Measurements from ENCODE around the gene ARSG.
"Not testable (repeated sequence)": the region's sequence is repeated elsewhere in the genome, so short reads cannot be mapped to it uniquely, and the experiment has no call there.

ARSG gene

DNA sequence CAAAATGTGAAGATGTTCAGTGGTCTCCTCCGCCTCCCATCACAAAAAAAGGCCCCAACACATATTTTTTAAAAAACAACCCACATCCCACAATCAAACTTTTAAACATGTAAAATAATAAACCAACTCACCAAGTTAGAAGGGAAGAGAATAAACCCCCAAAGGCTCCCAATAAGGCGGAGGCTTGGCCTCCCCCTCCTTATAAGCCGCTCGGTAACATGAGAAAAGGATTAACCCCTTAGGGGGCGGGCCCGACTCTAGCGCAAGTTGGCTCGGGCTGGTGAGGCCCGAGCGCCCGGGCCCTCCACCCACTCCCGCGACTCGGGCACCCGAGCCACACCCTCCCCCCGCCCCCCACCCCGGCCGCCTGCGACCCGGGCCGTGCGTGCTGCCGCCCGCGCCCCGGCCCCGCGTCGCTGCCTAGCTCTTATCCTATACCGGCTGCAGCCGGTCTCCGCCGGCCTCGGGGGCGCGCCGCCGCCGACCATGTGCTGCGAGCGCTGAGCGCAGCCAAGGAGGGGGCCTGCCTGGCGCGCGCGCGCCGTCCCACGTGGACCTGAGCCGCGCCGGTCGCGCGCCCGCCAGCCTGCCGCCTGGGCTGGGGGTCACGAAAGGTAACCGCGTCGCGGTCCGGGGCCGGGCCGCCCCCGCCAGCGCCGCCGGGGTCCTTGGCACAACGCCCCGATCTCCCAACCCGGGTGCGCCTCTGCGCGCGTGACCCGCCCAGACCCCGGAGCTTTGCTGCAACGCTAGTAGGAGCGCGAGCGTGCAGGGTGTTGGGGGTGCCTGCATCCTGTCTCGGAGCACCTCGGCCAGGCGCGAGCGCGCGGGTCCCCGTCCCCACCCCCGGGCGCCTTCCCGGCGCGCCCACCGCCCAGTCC is at the start of gene ARSG, which contains the start of gene SLC16A6:
ARSG (plus strand) TSS at position 541 of the 881 bp plus-strand sequence. CDS start 15,999 bp downstream, outside the sequence.
SLC16A6 (minus strand) TSS at position 173 of the 881 bp plus-strand sequence. CDS start 12,807 bp downstream, outside the sequence.
- peak; percentile 88 for DNase-seq (ENCODE audit: low spot score)

DNA sequence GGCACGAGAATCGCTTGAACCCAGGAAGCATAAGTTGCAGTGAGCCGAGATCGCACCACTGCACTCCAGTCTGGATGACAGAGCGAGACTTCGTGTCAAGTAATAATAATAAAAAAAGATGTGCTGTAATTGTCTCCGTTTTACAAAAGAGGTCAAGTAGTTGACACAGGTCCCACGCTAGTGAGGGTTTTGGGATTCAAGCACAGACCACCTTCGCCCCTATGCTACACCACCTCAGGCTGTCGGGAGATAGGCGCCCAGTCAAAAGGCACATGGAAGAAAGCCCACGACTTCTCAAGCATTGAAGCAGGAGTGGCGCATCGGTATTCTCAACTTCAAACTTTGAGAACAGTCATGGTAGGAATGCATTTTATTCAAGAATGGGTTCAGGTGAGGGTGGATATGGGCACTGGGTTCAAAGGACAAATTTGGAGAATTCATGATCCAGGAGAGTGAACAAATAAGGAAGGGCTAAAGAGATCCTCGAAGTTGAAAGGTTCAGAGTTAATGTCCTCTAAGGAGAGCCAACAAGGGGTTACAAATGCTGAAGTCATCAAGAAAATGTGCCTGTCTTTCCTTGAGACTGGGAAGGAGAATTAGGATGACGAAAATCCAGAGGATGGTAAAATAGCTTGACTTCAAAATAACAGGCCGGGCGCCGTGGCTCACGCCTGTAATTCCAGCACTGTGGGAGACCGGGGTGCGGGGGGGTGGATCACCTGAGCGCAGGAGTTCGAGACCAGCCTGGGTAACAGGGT is 44.8 kb upstream of the ARSG start:
- DNase-seq (ENCODE audit: low spot score) = no peak

DNA sequence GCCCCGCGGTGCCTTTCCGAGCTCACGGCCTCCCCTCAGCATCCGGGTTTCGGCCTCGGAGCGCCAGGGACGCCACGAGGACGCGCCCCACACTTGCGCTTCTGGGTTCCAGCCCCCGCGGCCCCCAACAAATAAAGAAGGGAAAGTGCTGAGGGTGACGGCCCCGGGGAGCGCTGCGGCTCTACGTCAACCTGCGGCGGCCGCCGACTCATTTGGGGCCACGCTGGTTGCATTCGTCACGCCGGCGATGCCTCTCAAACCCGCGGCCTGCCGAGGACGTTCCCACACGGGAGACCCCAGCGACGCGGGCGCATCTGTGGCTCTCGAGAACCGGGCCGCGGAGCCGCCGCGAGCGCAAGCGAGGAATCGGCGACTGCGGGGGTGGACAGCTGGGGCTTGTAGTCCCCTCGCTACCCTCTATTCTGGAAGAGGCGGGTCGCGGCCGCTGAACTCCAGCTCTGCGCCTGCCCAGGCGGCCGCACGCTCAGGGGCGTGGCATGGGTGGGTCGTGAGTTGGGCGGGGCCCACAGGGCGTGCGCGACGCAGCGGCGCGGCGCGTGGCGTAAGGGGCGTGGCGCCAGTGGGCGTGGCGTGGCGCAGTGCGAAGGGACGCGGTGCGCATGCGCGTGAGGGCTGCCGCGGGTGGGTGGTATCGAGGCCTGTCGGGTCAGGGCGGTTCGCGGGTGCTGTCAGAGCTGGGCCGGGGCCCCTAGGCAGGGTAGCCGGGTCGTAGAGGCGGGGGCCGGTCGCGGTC is 43.7 kb upstream of the ARSG start, which contains the start of gene AMZ2:
AMZ2 (plus strand) TSS at position 599 of the 754 bp plus-strand sequence. CDS start 2,145 bp downstream, outside the sequence.
- peak; percentile 92 for DNase-seq (ENCODE audit: low spot score)

GRCh38 chr17:68248199-68248825 is 43.0 kb upstream of the ARSG start:
- peak; percentile 25 for DNase-seq (ENCODE audit: low spot score)

DNA sequence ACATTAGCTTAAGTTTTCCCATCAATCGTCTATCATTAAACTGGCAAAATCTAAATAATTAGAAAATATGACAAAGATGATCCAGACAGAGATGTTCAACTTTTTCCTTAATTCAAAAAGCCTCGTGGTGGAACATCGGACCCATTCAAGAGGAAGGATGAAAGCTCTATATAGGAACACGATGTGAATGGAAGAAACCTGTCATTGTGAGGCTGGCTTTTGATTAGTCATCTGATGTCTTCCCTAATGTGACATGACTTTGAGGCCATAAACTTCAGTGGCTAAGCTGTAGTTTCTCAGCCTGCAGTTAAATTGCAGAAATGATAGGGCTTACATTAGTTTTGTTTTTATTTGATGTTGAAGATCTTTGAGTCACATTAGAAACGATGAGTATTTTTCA is 42.4 kb upstream of the ARSG start:
- DNase-seq (ENCODE audit: low spot score) = no peak

DNA sequence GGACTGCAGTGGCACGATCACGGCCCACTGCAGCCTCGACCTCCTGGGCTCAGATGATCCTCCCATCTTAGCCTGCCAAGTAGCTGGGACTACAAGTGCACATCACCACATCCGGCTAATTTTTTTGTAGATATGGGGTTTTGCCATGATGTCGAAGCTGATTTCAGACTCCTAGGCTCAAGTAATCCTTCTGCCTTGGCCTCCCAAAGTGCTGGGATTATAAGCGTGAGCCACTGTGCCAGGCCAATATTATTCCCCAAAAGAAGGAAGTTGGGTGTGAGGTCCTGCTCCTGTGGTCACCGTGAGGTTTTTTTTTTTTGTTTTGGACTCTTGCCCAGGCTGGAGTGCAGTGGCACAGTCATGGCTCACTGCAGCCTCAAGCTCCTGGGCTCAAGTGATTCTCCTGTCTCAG is 41.9 kb upstream of the ARSG start:
- no peak for DNase-seq (ENCODE audit: low spot score)

DNA sequence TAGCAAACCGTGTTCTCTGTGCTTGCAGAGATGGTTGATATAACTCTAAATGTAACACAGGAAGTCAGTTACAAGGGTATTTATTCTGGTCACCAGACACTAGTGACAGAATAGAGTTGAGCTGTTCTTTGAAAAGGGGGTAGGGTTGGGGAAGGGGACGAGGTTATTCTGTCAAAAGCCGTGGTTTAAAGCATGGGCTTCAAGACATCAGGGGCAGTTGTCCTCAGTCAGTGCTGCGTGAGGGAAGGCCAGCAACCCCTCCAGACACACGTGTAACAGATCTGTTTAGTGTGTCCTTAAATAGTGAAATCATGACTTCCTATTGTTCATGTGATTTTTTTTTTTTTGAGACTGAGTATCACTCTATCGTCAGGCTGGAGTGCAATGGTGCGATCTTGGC is 37.9 kb upstream of the ARSG start:
- not testable (repeated sequence) for DNase-seq (ENCODE audit: low spot score)

GRCh38 chr17:68255151-68255550 is 36.1 kb upstream of the ARSG start:
- no peak for DNase-seq (ENCODE audit: low spot score)

DNA sequence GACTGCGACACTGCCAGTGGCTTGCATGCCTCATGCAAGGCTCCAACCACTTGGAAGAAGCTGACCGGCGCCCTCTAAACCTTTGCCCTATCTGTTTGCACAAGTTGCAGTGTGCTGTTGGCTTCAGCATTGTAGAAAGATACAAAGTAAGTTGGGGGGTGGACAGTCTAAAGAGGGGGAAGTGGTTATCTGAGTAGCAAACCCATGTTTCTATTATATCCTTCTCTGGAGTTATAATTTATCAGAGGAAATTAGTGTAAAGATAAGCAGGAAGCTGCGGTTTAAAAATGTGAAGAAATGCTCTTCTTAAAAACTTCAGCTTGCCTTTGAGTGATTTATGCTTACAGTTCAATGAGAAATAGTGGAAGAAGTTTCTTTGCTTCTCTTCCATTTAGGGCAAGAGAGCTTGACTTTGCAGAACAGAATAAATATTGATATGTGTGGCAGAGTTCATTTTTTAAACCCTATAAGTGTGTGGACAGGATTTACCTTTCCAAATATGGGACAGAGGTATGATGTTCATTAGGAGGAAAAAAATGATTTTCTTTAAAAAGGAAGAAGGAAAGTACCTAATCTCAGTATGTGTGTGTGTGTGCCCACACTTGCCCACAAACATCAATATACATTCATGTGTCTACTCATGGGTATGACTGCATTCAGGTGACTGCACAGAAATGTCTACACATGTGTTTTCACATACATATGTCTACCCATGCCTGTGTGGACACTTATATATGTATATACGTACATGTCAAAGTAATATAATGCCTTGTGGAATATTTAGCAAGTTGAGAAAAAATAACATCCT is 35.4 kb upstream of the ARSG start:
- no peak for DNase-seq (ENCODE audit: low spot score)

GRCh38 chr17:68256701-68257100 is 34.6 kb upstream of the ARSG start:
- DNase-seq (ENCODE audit: low spot score) = not testable (repeated sequence)

GRCh38 chr17:68257934-68258333 is 33.4 kb upstream of the ARSG start:
- peak; percentile 90 for DNase-seq (ENCODE audit: low spot score)

DNA sequence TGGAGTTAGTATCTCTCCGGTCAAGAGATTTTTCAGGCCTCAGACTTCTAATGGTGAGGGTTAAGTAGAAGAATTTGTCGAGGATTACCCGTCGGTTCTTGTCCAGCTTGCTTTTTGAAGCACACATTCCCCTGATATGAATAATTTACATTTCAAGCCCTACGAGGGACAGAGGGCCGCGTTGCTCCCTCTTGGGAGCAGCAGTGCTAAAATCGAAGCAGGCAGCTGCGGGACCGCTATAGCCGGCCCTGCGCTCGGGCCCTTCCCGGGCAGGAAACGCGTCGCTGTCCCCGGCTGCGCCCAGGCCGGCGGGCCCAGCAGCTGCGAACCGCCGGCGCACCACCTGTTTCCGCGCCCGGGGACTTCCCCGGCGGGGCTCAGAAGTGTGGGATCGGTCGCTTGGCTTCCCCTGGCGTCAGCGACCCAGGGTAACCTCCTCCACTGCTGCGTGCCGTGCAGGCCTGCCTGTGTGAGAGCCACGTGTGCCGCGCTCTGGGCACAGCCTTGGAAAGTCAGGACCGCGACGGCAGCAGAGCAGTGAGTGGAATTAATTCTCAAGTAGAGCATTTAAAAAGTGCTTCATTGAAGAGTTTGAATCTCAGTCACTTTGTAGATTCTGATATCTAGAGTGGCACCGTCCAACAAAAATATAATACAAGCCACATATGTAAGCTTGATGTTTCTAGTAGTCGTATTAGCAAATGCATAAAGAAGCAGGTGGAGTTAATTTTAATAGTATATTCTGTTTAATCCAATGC is 32.2 kb upstream of the ARSG start:
- peak; percentile 27 for DNase-seq (ENCODE audit: low spot score)

- peak; percentile 40 for DNase-seq (ENCODE audit: low spot score)
Observed at GRCh38 chr17:68259648-68259951, 31.7 kb upstream of the ARSG start.

DNA sequence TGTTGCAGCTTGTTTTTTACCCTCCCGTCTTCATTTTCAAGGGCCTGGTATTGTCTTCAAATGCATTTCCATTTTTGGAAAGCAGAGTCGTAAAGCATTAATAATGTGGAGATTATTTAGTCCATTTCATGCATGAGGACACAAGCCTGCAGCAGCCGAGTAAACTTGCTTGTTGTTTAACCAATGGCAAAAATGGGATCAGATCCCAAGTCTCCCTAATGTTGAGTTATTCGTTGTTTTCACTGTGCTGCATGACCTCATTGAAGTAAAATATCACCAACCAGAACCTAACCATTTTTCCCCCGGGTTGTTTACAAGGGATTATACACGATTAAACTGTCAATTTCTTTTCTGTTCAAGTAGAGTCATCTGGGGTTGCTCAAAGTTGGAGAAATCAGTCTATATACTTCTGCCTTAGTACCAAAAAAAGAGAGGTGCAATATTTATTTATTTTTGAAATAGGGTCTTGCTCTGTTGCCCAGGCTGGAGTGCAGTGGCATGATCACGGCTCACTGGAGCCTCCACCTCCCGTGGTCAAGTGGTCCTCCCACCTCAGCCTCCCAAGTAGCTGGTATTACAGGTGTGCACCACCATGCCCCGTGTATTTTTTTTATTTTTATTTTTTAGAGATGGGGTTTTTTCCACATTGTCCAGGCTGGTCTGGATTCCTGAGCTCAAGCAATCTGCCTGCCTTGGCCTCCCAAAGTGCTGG is 31.1 kb upstream of the ARSG start:
- no peak for DNase-seq (ENCODE audit: low spot score)

DNA sequence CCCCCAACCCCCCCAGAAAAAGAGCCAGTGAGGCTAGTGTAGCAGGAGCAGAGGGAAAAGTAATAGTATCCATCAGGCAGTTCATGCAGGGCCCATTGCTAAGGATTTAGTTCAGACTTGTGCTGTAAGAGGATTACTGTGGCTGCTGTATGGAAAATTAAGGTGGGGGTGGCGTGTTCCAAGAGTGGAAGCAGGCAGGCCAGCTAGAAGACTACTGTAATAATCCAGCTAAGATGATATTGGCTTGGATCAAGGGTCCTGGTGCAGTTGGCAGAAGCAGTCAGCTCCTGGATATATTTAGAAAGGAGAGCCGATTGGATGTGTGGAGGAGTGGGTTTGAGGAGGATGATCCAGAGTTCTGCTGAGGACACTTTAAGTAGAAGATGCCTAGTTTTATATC is 28.8 kb upstream of the ARSG start:
- not testable (repeated sequence) for DNase-seq (ENCODE audit: low spot score)

GRCh38 chr17:68263101-68263681 is 28.1 kb upstream of the ARSG start:
- not testable (repeated sequence) for DNase-seq (ENCODE audit: low spot score)

DNA sequence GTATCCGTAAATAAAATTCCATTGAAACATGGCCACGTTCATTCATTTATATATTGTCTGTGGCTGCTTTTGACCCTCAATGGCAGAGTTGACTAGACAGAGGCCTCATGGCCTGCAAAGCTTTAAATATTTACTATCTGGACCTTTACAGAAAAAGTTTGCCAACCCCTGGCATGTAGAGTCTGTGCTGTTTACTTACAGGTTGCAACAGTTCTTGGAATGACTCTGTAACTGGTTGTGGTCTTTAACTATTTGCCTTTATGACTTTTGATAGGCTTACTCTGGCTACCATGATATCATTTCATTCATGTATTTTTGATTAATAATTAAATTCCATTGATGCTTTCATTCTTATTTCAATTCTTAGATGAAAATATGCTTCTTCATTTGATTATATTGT is 25.5 kb upstream of the ARSG start:
- not testable (repeated sequence) for DNase-seq (ENCODE audit: low spot score)

GRCh38 chr17:68273722-68274121 is 17.6 kb upstream of the ARSG start:
- DNase-seq (ENCODE audit: low spot score) = no peak

DNA sequence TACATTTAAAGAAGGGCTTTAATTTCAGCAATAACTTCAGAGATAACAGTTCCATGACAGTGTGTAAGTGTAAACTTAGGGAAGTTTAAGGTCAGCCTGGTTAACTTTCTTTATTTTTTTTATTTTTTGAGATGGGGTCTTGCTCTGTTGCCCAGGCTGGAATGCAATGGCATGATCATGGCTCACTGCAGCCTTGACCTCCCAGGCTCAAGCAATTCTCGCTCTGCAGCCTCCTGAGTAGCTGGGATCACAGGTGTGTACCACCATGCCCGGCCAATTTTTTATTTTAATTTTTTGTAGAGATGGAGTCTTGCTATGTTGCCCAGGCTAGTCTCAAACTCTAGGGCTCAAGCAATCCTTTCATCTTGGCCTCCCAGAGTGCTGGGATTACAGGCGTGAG is 15.0 kb upstream of the ARSG start:
- DNase-seq (ENCODE audit: low spot score) = not testable (repeated sequence)
